GM19438 (cell line): ENCODE measurements around the gene ITIH2.

Experiments used
- ATAC-seq: cut with Tn5 transposase; IDR thresholded peaks from one replicate; pipeline ENCODE4 v1.9.1; 2021; ENCODE audit warnings: low read depth; ENCODE audit not compliant: unreplicated experiment

Gene ITIH2

DNA sequence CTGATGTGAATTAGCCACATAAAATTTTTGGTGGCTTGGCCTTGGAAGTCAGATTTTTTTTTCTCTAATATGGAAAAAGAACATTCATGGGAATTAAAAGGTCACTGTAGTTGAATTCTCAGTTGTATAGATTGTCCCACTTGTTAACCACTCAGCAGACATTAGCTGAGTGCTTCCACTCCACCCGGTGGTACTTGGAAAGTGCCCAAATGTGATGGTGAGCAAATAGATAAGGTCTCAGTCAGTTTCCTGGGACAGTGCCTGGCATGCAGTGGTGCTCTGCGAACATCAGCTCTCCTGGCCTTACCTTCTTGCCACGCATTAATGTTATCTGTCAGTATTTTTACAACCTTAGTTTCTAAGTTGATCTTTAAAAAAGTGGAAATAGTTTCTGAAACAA is 86.3 kb downstream of the ITIH2 start:
- no peak for ATAC-seq

- ATAC-seq: no peak
These were observed 89.4 kb downstream of the ITIH2 start for GRCh38 chr10:7792541-7792940.

DNA sequence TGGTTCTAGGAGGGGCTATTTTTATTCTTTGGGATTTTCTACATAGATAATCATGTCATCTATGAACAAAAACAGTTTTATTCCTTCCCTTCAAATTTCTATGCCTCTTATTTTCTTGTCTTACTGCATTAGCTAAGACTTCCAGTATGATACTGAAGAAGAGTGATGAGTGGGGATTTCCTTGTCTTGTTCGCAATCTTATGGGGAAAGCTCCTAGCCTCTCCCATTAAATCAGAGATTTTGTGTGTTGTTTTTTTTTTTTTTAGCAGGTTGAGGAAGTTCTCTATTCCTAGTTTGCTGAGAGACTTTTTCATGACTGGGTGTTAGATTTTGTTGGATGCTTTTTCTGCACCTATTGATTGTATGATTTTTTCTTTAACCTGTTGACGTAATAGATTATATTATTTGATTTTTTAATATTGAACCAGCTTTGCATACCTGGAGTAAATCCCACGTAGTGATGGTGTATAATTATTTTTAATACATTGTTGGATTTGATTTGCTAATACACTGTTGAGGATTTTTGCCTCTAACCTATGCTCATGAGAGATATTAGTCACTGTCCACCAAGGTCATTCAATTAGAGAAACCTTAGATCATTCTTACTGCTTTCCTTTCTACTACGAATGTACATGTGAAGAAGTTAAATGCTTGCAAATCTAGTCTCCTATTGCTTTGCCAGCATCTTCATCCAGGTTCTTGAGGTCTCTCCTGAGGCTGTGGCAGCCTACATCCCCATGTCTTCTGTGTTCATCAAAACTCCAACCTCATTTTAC is 91.3 kb downstream of the ITIH2 start:
- ATAC-seq: no peak

DNA sequence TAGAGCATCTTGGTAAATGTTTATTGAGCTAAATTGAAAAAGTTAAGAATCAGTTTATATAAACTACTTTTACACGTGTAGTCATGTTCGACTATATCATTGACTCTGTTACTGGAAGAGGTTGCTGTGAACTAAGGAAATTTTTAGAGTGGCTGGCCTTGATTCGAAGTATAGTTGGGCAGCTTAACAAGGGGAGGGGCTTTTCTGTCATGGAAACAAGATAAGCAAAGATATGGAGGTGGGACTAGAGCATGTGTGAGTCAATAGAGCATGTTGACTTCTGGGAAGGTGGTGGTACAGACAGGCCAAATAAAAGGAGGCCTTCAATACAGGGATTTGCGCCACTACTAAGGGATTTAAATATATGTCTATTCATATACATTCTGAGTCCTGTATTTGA is 92.5 kb downstream of the ITIH2 start:
- ATAC-seq: no peak

DNA sequence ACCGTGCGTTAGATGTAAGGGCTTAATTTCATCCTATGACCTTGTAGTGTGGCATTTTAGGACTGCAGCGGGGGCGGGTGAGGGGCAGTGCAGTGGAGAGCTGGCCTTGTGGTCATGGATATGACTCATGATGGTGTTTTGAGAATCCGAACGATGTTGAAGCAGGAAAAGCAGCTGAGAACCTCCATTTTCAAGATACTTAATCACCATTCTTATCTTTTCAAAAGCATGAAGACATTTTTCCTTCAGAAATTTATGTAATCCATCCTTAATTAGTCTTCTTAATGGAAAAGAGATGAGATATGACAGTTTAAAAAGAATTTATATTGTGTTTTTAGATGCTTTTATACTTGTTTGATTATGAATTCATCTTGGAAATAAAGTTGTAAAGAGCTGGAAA is 94.5 kb downstream of the ITIH2 start:
- no peak for ATAC-seq
